GM12892 (cell line): ENCODE results near the gene CPXM1.

Experiments
- POLR2A ChIP-seq: IDR thresholded peaks from 2 replicates; pipeline ENCODE4 v1.6.1; 2011; ENCODE audit warnings: low read depth, low read length, control low read depth
- POLR2AphosphoS5 ChIP-seq: IDR thresholded peaks from 2 replicates; pipeline ENCODE4 v1.6.1; 2011; ENCODE audit warnings: low read depth, low read length, control low read depth
- TAF1 ChIP-seq: IDR thresholded peaks from 2 replicates; pipeline ENCODE4 v1.6.1; 2011; ENCODE audit warnings: low read depth, mild to moderate bottlenecking, control low read depth, low read length, borderline replicate concordance

- no peak for TF ChIP-seq POLR2A
- TF ChIP-seq POLR2AphosphoS5, result no peak
- TF ChIP-seq TAF1, result no peak
These were observed 523 bp downstream of the CPXM1 start for GRCh38 chr20:2799688-2800520.
